Pulmonary artery endothelial cell (primary cell): Measurements from ENCODE around the gene PCDH9. TPM values are rescaled to one million over a fixed set of nuclear protein-coding genes. Genes with fewer than 3 reads are reported as not detected.
"Not testable (repeated sequence)": the region's sequence is repeated elsewhere in the genome, so short reads cannot be mapped to it uniquely, and the experiment has no call there.

Experiments
- DNase-seq: peaks from one replicate; pipeline ENCODE4 v3.0.0-alpha.2; 2011; ENCODE audit warnings: low read depth, low spot score
- total RNA-seq: library from RNA; depleted of rRNA; stranded (reverse); fragments of >200 nt; gene quantifications from 2 replicates; pipeline ENCODE4 v1.2.3, GENCODE V29; 2014

Gene PCDH9
- total RNA-seq, 1 donor from 2014 or later, result 2.9 TPM

GRCh38 chr13:66301482-66301881 is 928.7 kb downstream of the PCDH9 start:
- no peak for DNase-seq

GRCh38 chr13:66301006-66301405 is 929.1 kb downstream of the PCDH9 start:
- no peak for DNase-seq

GRCh38 chr13:66296875-66297274 is 933.3 kb downstream of the PCDH9 start:
- no peak for DNase-seq

- DNase-seq, result no peak
Observed at GRCh38 chr13:66296328-66296727, 933.8 kb downstream of the PCDH9 start.

DNA sequence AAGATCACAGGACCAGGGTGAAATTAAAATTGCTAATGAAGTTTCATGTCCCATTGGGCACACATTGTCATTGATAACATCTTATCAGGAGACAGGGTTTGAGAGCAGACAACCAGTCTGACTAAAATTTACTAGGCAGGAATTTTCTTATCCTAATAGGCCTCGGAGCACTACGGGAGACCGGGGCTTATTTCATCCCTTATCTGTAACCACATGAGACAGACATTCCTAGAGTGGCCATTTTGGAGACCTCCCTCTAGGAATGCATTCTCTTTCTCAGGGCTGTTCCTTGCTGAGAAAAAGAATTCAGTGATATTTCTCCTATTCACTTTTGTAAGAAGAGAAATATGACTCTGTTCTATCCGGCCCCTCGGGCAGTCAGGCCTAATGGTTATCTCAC is 943.3 kb downstream of the PCDH9 start:
- DNase-seq, result not testable (repeated sequence)

- no peak for DNase-seq
Observed at GRCh38 chr13:66275416-66275815, 954.7 kb downstream of the PCDH9 start.

GRCh38 chr13:66273011-66273410 is 957.1 kb downstream of the PCDH9 start:
- no peak for DNase-seq

DNA sequence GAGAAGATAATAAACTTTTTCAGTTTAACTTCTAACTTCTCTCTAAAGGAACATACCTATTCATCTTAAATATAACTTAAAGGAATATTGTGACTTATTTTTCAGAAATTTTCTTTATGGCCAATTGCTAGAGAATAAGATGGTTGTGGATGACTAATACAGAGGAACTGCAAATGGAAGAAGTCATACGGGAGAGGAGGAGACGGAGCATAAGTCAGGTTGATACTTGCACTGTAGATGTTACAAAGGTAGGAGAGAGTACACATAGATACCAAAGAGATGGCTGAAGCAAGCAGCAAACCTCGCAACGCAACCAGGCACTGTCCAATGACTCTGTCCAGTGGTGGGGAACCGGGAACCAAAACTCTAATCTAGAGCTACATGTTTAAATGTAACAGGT is 963.4 kb downstream of the PCDH9 start:
- DNase-seq, result no peak

DNA sequence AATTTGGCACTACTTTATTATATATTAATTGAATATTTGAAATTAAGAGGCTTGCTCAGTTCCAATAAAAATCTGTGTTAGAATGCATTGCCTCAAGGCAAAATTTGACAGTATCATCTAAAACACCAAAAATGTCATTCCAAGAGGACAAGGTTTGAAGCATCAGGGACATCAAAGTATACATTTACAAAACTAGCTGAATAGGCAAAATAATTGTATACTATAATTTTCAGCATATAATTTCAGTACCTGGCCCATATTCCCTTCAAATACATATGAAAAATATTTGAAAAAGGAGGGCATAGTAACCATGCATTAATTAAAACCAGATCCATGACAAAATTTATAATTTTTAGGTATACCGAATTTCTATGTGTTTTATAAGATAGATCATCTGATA is 963.8 kb downstream of the PCDH9 start:
- no peak for DNase-seq

- no peak for DNase-seq
Observed at GRCh38 chr13:66265371-66265770, 964.8 kb downstream of the PCDH9 start.

DNA sequence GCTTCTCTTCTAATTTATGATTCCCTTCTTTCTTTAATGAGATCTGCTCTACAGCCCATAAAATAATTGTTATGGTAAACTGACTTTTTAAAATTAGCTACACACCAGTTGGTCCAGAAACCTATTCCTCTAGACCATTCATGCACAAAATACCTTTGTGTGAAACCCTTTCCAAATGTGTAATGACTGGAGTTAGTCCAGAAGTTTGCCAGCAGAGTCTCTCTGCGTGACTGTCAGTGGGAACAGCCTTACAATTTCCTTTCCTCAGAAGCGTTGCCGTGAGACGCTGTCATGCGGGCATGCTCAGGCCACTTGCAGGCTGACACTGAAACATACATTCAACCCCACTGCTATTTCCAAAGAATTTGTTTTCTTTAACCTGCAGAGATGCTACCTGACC is 965.2 kb downstream of the PCDH9 start:
- DNase-seq, result no peak

- DNase-seq, result no peak
Observed at GRCh38 chr13:66262330-66262729, 967.8 kb downstream of the PCDH9 start.

DNA sequence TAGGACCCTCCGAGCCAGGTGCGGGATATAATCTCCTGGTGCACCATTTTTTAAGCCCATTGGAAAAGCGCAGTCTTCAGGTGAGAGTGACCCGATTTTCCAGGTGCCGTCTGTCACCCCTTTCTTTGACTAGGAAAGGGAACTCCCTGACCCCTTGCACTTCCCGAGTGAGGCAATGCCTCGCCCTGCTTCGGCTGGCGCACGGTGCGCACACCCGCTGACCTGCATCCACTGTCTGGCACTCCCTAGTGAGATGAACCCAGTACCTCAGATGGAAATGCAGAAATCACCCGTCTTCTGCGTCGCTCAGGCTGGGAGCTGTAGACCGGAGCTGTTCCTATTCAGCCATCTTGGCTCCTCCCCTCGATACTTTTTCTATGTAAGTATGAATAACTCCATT is 970.7 kb downstream of the PCDH9 start:
- DNase-seq, result not testable (repeated sequence)
